ENCODE data around the gene B3GNT5.

DNA sequence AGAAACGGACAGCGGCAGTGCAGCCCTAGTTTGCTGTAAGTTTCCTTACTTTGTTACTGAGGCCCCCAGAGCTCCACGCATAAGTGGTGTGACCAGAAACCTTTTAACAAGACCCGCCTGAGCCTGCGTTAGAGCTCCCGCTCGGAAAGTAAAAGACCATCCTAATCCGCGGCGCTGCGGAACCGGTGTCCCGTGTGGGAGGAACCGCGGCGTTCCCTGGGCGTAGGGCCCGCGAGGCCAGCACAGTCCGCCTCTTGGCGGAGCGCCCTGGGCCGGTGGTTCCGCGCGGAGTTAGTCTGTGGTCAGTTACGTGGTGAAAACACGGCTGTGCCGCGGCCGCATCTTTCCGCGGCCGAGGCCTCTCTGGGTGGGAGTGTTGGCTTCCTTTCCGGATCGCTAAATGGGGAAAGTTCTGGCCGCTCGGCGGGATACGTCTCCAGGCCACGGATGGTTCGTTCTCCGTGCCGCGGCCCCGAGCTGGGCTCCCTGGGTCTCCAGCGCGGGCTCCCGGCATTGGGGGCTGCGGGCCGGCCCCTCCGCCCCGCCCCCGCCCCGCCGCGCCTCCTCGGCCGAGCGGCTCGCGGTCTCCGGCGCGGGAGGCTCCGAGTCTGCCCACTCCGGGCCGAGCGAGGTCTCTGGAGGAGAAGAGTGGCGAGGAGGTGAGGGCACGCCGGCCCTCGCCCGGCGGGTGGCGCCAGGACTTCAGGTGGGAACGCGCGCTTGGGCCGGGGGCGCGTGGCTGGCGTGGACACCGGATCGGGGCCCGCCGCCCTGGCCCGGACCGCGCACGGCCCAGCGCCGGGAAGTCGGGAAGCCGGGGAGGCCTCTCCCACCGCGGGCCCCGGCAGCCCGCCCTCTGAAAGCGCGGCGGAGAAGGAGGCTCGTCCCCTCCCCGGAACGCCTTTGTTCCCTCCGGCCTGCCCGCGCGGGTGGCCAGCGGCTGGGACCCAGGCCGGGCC, 754 bp downstream of the B3GNT5 start:
- TF ChIP-seq, protein P1, sequence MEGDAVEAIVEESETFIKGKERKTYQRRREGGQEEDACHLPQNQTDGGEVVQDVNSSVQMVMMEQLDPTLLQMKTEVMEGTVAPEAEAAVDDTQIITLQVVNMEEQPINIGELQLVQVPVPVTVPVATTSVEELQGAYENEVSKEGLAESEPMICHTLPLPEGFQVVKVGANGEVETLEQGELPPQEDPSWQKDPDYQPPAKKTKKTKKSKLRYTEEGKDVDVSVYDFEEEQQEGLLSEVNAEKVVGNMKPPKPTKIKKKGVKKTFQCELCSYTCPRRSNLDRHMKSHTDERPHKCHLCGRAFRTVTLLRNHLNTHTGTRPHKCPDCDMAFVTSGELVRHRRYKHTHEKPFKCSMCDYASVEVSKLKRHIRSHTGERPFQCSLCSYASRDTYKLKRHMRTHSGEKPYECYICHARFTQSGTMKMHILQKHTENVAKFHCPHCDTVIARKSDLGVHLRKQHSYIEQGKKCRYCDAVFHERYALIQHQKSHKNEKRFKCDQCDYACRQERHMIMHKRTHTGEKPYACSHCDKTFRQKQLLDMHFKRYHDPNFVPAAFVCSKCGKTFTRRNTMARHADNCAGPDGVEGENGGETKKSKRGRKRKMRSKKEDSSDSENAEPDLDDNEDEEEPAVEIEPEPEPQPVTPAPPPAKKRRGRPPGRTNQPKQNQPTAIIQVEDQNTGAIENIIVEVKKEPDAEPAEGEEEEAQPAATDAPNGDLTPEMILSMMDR (IDR thresholded peaks at IDR 0.05): no peak
- no peak for TF ChIP-seq POLR2A (IDR thresholded peaks at IDR 0.05)

All from testis (tissue), 2 donors.